ENCODE measurements around the gene KHDC1. TPM values are rescaled to one million over a fixed set of nuclear protein-coding genes. Genes with fewer than 3 reads are reported as not detected.

KHDC1 gene
- total and polyA plus RNA-seq, 2 of the 4 experiments (the other 2 are of a cell fraction), result 1.6 to 5.5 TPM

DNA sequence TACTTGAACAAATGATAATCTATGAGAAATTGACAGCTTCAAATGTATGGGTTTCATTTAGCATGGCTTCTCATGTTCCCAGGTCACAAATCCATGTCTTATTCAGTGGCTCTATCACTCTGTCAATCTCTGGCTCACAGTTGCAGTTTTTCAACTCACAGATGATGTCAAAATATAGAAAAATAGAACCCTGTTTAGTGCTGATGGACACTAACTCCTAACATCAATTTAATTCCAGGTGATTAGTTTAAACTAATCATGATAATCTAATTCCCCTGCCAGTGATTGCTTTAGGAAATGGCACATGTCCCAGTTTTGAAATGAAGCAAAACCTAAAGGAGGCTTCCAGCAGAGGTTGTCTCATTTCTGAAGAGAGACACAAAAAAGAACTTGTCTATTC is 13.0 kb downstream of the KHDC1 start:
- H2AK5ac ChIP-seq (ENCODE audit: low read depth, low read length), result no peak overlapping the region
- intact Hi-C loops (cut with micrococcal nuclease) (no loop called here), in situ Hi-C loops (cut with MboI; ENCODE audit: low sequenced_read_pairs) (no loop called here), dilution Hi-C loops (cut with HindIII; ENCODE audit: low sequenced_read_pairs, unreplicated experiment) (no loop called here)
- POLR2A ChIA-PET (ENCODE audit: unreplicated experiment), result no interaction called here
- H3K9me1 ChIP-seq (ENCODE audit: insufficient read depth, low read length), result no peaks in the 10 kb centered on the region
- no peaks in the 10 kb centered on the region for H3K79me1 ChIP-seq (ENCODE audit: low read depth in 1 of 2, low read length in 2 of 2)
- no peak overlapping the region for H2BK20ac ChIP-seq (ENCODE audit: low read depth, low read length)
- no peak overlapping the region for H2AFZ ChIP-seq (replicated peaks; ENCODE audit: low read length, poor library complexity)
- H3K56ac ChIP-seq (ENCODE audit: extremely low read depth, insufficient read depth, low read length), result no peak overlapping the region
- H2BK5ac ChIP-seq (ENCODE audit: low read depth, low read length, poor library complexity, severe bottlenecking), result no peak overlapping the region
- no peaks in the 10 kb centered on the region for H3K9me3 ChIP-seq (ENCODE audit: control insufficient read depth, insufficient read depth, low read length)
- no peak for TF ChIP-seq POLR2A (IDR thresholded peaks at IDR 0.05; ENCODE audit: low read depth, low read length)
- TF ChIP-seq, protein P1, sequence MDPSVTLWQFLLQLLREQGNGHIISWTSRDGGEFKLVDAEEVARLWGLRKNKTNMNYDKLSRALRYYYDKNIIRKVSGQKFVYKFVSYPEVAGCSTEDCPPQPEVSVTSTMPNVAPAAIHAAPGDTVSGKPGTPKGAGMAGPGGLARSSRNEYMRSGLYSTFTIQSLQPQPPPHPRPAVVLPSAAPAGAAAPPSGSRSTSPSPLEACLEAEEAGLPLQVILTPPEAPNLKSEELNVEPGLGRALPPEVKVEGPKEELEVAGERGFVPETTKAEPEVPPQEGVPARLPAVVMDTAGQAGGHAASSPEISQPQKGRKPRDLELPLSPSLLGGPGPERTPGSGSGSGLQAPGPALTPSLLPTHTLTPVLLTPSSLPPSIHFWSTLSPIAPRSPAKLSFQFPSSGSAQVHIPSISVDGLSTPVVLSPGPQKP (IDR thresholded peaks at IDR 0.05; ENCODE audit: borderline replicate concordance, low read depth, low read length), result no peak
- TF ChIP-seq, protein P2, sequence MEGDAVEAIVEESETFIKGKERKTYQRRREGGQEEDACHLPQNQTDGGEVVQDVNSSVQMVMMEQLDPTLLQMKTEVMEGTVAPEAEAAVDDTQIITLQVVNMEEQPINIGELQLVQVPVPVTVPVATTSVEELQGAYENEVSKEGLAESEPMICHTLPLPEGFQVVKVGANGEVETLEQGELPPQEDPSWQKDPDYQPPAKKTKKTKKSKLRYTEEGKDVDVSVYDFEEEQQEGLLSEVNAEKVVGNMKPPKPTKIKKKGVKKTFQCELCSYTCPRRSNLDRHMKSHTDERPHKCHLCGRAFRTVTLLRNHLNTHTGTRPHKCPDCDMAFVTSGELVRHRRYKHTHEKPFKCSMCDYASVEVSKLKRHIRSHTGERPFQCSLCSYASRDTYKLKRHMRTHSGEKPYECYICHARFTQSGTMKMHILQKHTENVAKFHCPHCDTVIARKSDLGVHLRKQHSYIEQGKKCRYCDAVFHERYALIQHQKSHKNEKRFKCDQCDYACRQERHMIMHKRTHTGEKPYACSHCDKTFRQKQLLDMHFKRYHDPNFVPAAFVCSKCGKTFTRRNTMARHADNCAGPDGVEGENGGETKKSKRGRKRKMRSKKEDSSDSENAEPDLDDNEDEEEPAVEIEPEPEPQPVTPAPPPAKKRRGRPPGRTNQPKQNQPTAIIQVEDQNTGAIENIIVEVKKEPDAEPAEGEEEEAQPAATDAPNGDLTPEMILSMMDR (conservative IDR thresholded peaks at IDR 0.05; ENCODE audit: low read depth, low read length), result no peak
- TF ChIP-seq RFX5 (IDR thresholded peaks at IDR 0.05; ENCODE audit: low read depth, low read length), result no peak
- TF ChIP-seq CEBPB (IDR thresholded peaks at IDR 0.05; ENCODE audit: low read depth, low read length), result no peak
- no peak for TF ChIP-seq MAZ (IDR thresholded peaks at IDR 0.05; ENCODE audit: borderline replicate concordance, low read depth, low read length)
- no peak for TF ChIP-seq BHLHE40 (IDR thresholded peaks at IDR 0.05; ENCODE audit: low read depth, low read length)
- TF ChIP-seq CHD1 (IDR thresholded peaks at IDR 0.05; ENCODE audit: low read depth, low read length), result no peak
- TF ChIP-seq RCOR1 (IDR thresholded peaks at IDR 0.05; ENCODE audit: insufficient replicate concordance, low read length), result no peak
- no peaks in the 10 kb centered on the region for H4K20me1 ChIP-seq (ENCODE audit: insufficient read depth, low read length)
- no peak overlapping the region for H3K4me2 ChIP-seq (ENCODE audit: low read depth, low read length)
- H3K23ac ChIP-seq (ENCODE audit: low read depth, low read length), result no peak overlapping the region
- H3K4me3 ChIP-seq (ENCODE audit: insufficient read depth, low read depth, low read length), result no peak overlapping the region
- ATAC-seq (ENCODE audit: low read depth) (no peak), DNase-seq (no peak)
- no peak overlapping the region for H3K9ac ChIP-seq (ENCODE audit: low read depth, low read length)
- no peak overlapping the region for H2BK15ac ChIP-seq (ENCODE audit: low read depth, low read length)
- no peak overlapping the region for H3K18ac ChIP-seq (ENCODE audit: low read depth, low read length)
- no peaks in the 10 kb centered on the region for H3K27me3 ChIP-seq (ENCODE audit: control insufficient read depth, insufficient read depth, low read length)
- no peak overlapping the region for H3K27ac ChIP-seq (ENCODE audit: insufficient read depth, low read length)
- no peak overlapping the region for H4K8ac ChIP-seq (ENCODE audit: low read depth in 2 of 2, low read length in 2 of 2)
- no peaks in the 10 kb centered on the region for H3K4me1 ChIP-seq (ENCODE audit: control insufficient read depth, insufficient read depth, low read length)
- H3K14ac ChIP-seq (replicated peaks; ENCODE audit: low read depth, low read length), result no peak overlapping the region
- no peaks in the 10 kb centered on the region for H3K36me3 ChIP-seq (ENCODE audit: control insufficient read depth, insufficient read depth, low read length)
- H2BK120ac ChIP-seq (ENCODE audit: low read depth, low read length), result no peak overlapping the region
- no peak overlapping the region for H4K91ac ChIP-seq (ENCODE audit: insufficient read depth, low read depth, low read length)
- H3K4ac ChIP-seq (ENCODE audit: low read depth, low read length), result no peak overlapping the region
- H2AK9ac ChIP-seq (replicated peaks; ENCODE audit: low read depth, low read length, poor library complexity), result no peak overlapping the region
- no TSS peak for BruUV-seq (replicated peaks)
- H4K5ac ChIP-seq (ENCODE audit: low read depth, low read length), result no peak overlapping the region
- CTCF ChIA-PET, result no interaction called here
